GM21526 (cell line): ENCODE measurements around the gene MALL.
A peak's percentile ranks its signal among the peaks of the same experiment; 100 is the strongest.
"Not testable (repeated sequence)": the region's sequence is repeated elsewhere in the genome, so short reads cannot be mapped to it uniquely, and the experiment has no call there.

Experiments used
- ATAC-seq: cut with Tn5 transposase; IDR thresholded peaks from one replicate; pipeline ENCODE4 v1.9.1; 2021; ENCODE audit warnings: moderate library complexity; ENCODE audit not compliant: unreplicated experiment, low FRiP score

The MALL gene

GRCh38 chr2:110115291-110116032, at the start of gene MALL:
Gene MALL, minus strand, starts transcription at chr2:110115822. Its CDS starts 30 bp downstream, at chr2:110115792.
- no peak for ATAC-seq

- ATAC-seq: peak; percentile 78
These were observed 41.7 kb upstream of the MALL start for GRCh38 chr2:110157153-110157793.

GRCh38 chr2:110154828-110155227, 39.2 kb upstream of the MALL start:
- ATAC-seq: not testable (repeated sequence)

GRCh38 chr2:110154188-110154587, 38.6 kb upstream of the MALL start:
- ATAC-seq: not testable (repeated sequence)

GRCh38 chr2:110153416-110153815, 37.8 kb upstream of the MALL start:
- no peak for ATAC-seq

GRCh38 chr2:110152943-110153342, 37.3 kb upstream of the MALL start:
- ATAC-seq: no peak

- no peak for ATAC-seq
These were observed 34.0 kb upstream of the MALL start for GRCh38 chr2:110149330-110150220.

- no peak for ATAC-seq
These were observed 31.3 kb upstream of the MALL start for GRCh38 chr2:110146945-110147332.

- no peak for ATAC-seq
These were observed 30.7 kb upstream of the MALL start for GRCh38 chr2:110146183-110146944.

- ATAC-seq: no peak
These were observed 28.4 kb upstream of the MALL start for GRCh38 chr2:110143982-110144381.

- ATAC-seq: no peak
These were observed 24.8 kb upstream of the MALL start for GRCh38 chr2:110140401-110140800.

GRCh38 chr2:110134025-110134424, 18.4 kb upstream of the MALL start:
- ATAC-seq: no peak

- ATAC-seq: no peak
These were observed 15.5 kb upstream of the MALL start for GRCh38 chr2:110131166-110131565.

- ATAC-seq: no peak
These were observed 15.1 kb upstream of the MALL start for GRCh38 chr2:110130757-110131156.

GRCh38 chr2:110126906-110127305, 11.3 kb upstream of the MALL start:
- no peak for ATAC-seq

GRCh38 chr2:110126086-110126773, 10.6 kb upstream of the MALL start:
- ATAC-seq: no peak

- ATAC-seq: no peak
These were observed 9.5 kb upstream of the MALL start for GRCh38 chr2:110124939-110125691.

GRCh38 chr2:110124038-110124825, 8.6 kb upstream of the MALL start:
- no peak for ATAC-seq
